Measurements from ENCODE around the gene MLXIP. TPM values are rescaled to one million over a fixed set of nuclear protein-coding genes. Genes with fewer than 3 reads are reported as not detected.

The MLXIP gene
- total RNA-seq, 1 experiment from 2014 or later: 32.4 TPM

DNA sequence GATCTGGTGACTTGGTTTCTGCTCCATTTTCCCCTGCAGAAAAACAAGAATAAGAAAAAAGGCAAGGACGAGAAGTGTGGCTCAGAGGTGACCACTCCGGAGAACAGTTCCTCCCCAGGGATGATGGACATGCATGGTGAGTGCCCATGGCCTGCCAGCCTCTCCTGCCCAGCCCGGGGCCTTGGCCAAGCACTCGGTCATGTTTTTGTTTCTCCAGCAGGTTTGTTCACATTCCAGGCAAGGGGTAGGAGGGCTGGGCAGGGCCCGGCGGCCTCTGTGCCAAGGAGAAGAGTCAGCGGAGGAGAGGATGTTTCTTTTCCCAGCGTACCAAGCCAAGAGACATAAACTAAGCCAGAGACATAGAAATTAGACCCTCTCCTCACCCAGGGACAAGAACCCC is 43.3 kb upstream of the MLXIP start:
- Mint-ChIP-seq H3K4me1 (peaks cover 2 to 5% of the 10 kb centered on the region in 2 experiments; a peak in 3 of 4 replicates), H3K36me3 (ENCODE audit: insufficient read depth in 1 of 3, low read depth in 3 of 3) (peaks cover 20 to 38% (median 33%) of the 10 kb centered on the region in 3 experiments; a peak in 6 of 7 replicates), H3K27me3 (ENCODE audit: low read depth) (no peaks in the 10 kb centered on the region), H3K27ac (peak overlapping the region in 1 of 3 experiments; percentile 30; a peak in 2 of 7 replicates), H3K9me3 (no peaks in the 10 kb centered on the region), H3K4me3 (no peak overlapping the region)
- H3K4me2 ChIP-seq (ENCODE audit: insufficient read depth, insufficient read length, low read length): no peak overlapping the region
- H4K20me1 ChIP-seq (ENCODE audit: control insufficient read depth, insufficient read depth, insufficient read length): peaks cover 3% of the 10 kb centered on the region
- H3K9ac ChIP-seq (ENCODE audit: extremely low read depth, insufficient read length, low read length): no peak overlapping the region
- no peak overlapping the region for H2BK15ac ChIP-seq (ENCODE audit: low read depth, low read length)
- H3T11ph ChIP-seq (ENCODE audit: low read length): no peak overlapping the region
- H2BK20ac ChIP-seq (ENCODE audit: low read depth, low read length, poor library complexity, severe bottlenecking): no peak overlapping the region
- no peaks in the 10 kb centered on the region for H3K4me1 ChIP-seq (ENCODE audit: insufficient read depth, low read length)
- no peak overlapping the region for H2BK120ac ChIP-seq (ENCODE audit: low read depth, low read length, poor library complexity, severe bottlenecking)
- H3K56ac ChIP-seq (ENCODE audit: insufficient read length, low read depth, low read length): no peak overlapping the region
- no peak overlapping the region for H2BK5ac ChIP-seq (ENCODE audit: insufficient read length, low read length)
- H3K27me3 ChIP-seq (ENCODE audit: insufficient read depth, low read length): no peaks in the 10 kb centered on the region
- H4K91ac ChIP-seq (ENCODE audit: insufficient read length, low read depth, low read length): no peak overlapping the region
- no peak overlapping the region for H3K14ac ChIP-seq (ENCODE audit: insufficient read depth, low read length)
- H3K23ac ChIP-seq (ENCODE audit: insufficient read length, low read depth, low read length): no peak overlapping the region
- H4K8ac ChIP-seq (replicated peaks; ENCODE audit: insufficient read length, low read depth, low read length): no peak overlapping the region
- TF ChIP-seq, protein P1, sequence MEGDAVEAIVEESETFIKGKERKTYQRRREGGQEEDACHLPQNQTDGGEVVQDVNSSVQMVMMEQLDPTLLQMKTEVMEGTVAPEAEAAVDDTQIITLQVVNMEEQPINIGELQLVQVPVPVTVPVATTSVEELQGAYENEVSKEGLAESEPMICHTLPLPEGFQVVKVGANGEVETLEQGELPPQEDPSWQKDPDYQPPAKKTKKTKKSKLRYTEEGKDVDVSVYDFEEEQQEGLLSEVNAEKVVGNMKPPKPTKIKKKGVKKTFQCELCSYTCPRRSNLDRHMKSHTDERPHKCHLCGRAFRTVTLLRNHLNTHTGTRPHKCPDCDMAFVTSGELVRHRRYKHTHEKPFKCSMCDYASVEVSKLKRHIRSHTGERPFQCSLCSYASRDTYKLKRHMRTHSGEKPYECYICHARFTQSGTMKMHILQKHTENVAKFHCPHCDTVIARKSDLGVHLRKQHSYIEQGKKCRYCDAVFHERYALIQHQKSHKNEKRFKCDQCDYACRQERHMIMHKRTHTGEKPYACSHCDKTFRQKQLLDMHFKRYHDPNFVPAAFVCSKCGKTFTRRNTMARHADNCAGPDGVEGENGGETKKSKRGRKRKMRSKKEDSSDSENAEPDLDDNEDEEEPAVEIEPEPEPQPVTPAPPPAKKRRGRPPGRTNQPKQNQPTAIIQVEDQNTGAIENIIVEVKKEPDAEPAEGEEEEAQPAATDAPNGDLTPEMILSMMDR (conservative IDR thresholded peaks at IDR 0.05): no peak
- H2AFZ ChIP-seq (ENCODE audit: low read length): no peak overlapping the region
- no CpG with 5 or more reads among the region's 8 CpGs for WGBS (ENCODE audit: extremely low coverage, insufficient read length, low lambda C conversion rate)
- no peaks in the 10 kb centered on the region for H3K23me2 ChIP-seq (ENCODE audit: insufficient read length, low read depth, low read length, poor library complexity, severe bottlenecking)
- no peak overlapping the region for H3K4ac ChIP-seq (ENCODE audit: low read depth, low read length)
- DNase-seq: no peak
- H3K27ac ChIP-seq (ENCODE audit: insufficient read length, low read depth, low read length): no peak overlapping the region
- no peaks in the 10 kb centered on the region for H3K9me3 ChIP-seq (ENCODE audit: control insufficient read depth, low read depth, low read length)
- no peak overlapping the region for H2BK12ac ChIP-seq (ENCODE audit: insufficient read length, low read depth, low read length)
- H4K5ac ChIP-seq (ENCODE audit: insufficient read length, low read depth, low read length): no peak overlapping the region
- no peak overlapping the region for H3K18ac ChIP-seq (ENCODE audit: insufficient read length, low read depth, low read length)
- H2AK5ac ChIP-seq (ENCODE audit: insufficient read length, low read length): no peak overlapping the region
- H3K79me1 ChIP-seq (ENCODE audit: insufficient read depth, low read depth, low read length, poor library complexity, severe bottlenecking): no peaks in the 10 kb centered on the region
- H3K79me2 ChIP-seq (ENCODE audit: insufficient read depth, low read length): no peaks in the 10 kb centered on the region

All from H9 (cell line).